HG03196 (cell line): ENCODE measurements around the gene NANOS1.

ENCODE experiments used
- ATAC-seq: cut with Tn5 transposase; IDR thresholded peaks from one replicate; pipeline ENCODE4 v1.9.1; 2021; ENCODE audit not compliant: unreplicated experiment

Gene NANOS1

GRCh38 chr10:119055472-119055871 lies 26.0 kb downstream of the NANOS1 start:
- no peak for ATAC-seq

DNA sequence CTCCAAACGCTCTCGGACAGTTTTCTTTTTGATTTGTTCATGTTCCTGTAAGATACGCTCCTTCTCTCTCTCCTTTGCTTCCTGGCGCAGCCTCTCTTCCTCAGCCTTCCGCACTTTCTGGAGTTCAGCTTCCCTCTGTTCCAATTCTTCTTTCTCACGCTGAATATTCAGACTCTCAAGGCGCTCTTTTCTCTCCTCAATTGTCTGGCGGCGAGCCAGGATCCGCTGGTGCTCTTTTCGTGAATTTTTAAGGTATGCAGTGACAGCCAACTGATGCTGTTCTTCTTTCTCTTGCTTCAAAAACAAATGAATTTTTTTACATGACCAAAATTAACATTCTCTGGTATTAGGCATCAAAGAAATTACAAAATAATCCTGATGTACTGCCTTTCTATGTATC lies 28.5 kb downstream of the NANOS1 start:
- no peak for ATAC-seq

GRCh38 chr10:119059557-119059956 lies 30.0 kb downstream of the NANOS1 start:
- no peak for ATAC-seq

- no peak for ATAC-seq
These were observed 30.6 kb downstream of the NANOS1 start for GRCh38 chr10:119060107-119060506.

DNA sequence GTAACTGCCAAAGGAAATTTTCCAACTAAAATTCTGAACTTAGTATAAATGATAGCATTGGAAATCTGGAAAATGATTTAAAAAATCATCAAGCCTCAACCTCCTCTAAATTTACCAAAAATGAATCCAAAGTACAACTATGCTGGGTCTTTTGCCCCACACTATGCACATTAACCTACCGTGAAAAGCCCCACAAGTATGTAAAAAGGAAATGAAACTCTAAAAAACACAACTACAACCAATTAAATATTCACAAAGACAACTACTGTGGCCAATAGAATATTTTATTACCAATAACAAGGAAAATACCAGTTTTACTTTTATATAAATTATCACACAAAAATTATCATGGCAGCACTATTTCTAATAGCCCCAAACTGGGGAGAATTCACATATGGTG lies 31.8 kb downstream of the NANOS1 start:
- ATAC-seq = no peak

GRCh38 chr10:119061926-119062325 lies 32.4 kb downstream of the NANOS1 start:
- ATAC-seq = no peak

- ATAC-seq = no peak
These were observed 41.1 kb downstream of the NANOS1 start for GRCh38 chr10:119070395-119071165.

DNA sequence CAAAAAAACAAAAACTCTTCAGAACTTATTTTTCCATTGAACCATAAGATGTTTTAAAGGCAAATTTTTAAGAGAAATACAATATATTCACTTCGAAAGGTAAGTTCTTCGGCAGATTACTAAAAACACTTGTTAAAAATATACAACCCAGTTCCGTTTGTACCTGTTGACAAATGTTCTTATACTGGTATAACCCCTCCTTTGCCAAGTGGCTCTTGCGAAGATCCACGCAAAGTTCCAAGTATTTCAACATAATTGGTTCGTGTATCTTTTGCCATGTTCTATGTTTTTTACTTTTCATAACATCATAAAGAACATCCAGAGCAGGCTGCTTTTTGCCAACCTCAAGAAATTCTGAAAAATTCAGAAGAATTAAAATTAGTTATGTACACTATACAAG lies 44.1 kb downstream of the NANOS1 start:
- ATAC-seq = no peak

GRCh38 chr10:119078422-119079179 lies 49.1 kb downstream of the NANOS1 start:
- no peak for ATAC-seq

DNA sequence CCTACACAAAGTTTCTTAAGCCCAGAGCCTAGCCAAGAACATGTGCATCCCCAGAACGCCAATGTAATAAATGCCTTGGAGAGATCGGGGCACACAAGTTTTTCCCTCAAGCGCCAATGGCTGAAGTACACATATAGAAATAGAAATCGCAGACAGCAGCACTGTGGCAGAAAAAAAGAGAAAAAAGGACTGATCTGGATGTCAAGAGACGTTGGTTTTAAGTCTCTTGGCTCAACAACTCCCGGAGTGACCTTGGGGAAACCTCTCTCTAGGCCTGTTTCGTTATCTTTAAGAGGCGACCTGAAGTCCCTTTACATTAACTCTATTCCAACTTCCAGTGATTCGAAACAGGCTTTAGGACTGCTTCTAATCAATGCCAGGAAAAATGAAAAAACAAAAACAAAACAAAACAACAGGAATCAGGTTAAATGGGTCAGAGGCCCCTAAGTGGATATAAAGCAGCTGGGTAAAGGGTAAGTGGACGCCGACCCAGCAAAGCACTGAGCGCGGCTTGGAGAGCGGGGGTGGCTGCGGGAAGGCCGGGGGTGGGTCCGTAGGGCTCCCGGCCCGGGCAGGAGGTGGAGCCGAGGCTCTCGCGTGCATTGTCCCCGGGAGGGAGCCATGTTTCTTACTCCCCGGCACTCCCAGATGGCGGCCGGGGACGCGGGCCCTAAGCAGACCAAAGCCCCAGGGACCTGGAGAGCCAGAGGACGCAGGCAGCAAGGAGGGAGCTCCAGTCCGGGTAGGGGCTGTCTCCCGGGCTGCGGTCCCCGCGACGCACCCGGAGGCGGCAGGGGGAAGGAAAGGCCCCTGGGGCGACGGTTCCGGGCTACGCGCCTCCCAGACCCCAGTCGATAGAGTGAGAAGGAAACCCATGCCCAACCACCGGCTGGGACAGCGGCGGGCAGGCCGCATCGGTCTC lies 50.3 kb downstream of the NANOS1 start:
- peak; percentile 65 for ATAC-seq

DNA sequence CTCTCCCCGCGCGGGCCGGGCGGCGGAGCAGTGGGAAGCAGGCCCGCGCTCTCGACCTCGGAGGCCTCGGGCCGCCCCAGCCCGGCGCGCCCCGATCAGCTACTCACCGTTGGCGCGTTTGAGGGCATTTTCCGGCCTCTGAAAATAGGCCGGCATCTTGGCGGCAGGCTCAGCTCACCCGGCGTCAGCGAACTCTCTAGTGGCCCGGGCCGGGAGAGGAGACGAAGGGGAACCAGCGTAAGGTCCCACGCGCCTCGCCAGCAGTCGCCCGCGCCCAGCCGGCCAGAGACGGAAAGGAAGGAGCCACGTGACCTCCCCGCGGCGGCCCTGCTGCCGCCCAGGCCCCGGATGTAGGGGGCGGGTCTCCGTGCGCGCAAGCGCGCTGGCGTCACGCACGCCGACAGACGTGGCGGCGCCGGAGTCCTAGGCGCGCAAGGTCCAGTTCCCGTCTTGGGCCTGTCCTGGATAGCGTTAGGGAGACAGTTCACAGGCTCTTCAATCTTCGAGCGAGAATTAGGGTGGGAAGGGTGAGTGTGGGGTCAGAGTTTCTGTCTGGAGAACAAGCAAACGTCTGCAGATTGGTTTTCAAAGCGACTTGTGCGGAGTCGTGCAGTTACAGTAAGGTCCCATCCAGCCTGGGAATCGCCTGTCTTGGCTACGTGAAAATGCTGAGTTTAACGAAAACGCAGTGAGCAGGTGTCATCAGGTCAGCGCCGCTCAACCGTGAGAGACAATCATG lies 51.2 kb downstream of the NANOS1 start, which contains the start of gene EIF3A:
TSS of gene EIF3A (minus strand) at position 297 of the 739 bp plus-strand sequence. CDS start at position 156, 141 bp downstream.
- peak; percentile 85 for ATAC-seq
